Mucosa of descending colon (tissue), 3 donors: ENCODE data around the gene CRYL1. TPM values are rescaled to one million over a fixed set of nuclear protein-coding genes. Genes with fewer than 3 reads are reported as not detected.

ENCODE experiments used
- ATAC-seq: fragments of 200-7000 bp; cut with Tn5 transposase; one replicate; pipeline ENCODE4 v1.9.1; 2020; ENCODE audit warnings: mild to moderate bottlenecking, moderate library complexity
- DNase-seq, 3 donors: peaks; one replicate each; pipeline ENCODE4 v3.0.0-alpha.2; 2020
- H3K36me3 ChIP-seq: fragments of 200-600 bp; one replicate; pipeline ENCODE4 v1.8.0; 2021; ENCODE audit warnings: low read depth, mild to moderate bottlenecking
- H3K4me1 ChIP-seq: fragments of 200-600 bp; one replicate; pipeline ENCODE4 v1.8.0; 2021; ENCODE audit warnings: low read depth, mild to moderate bottlenecking
- H3K4me3 ChIP-seq: fragments of 200-600 bp; one replicate; pipeline ENCODE4 v1.8.0; 2021; ENCODE audit warnings: mild to moderate bottlenecking
- H3K9me3 ChIP-seq: fragments of 200-600 bp; one replicate; pipeline ENCODE4 v1.8.0; 2021; ENCODE audit warnings: mild to moderate bottlenecking
- intact Hi-C, 2 donors: fragments of 100-400 bp; cut with DNase I in 1 of 2; cut with micrococcal nuclease in 1 of 2; formaldehyde crosslinking; loops; one replicate each; pipeline versions ENCODE4 v1.11.0 to v1.11.1; 2022; cut with DNase I, micrococcal nuclease
- total RNA-seq, 3 donors: library from RNA; stranded (reverse); fragmentation: NEBNext Ultra II Directional in 2 of 3; extraction: Animal tissue kit (Norgen Biotek cat#: 25700) in 2 of 3; gene quantifications; one replicate each; pipeline versions ENCODE4 v1.2.1 to v1.2.4, GENCODE V29; 2021 to 2023
- TF ChIP-seq, protein P1 (sequence below): fragments of 200-600 bp; IDR thresholded peaks from one replicate; pipeline ENCODE4 v1.8.0; 2022; ENCODE audit warnings: antibody characterized with exemption, mild to moderate bottlenecking
- donor health status: DM: no; HTN: no; CAD: no; lungs with moderate emphysema.
- donor health status: DM: no; HTN: no; CAD: no.
- donor health status: DM: no; HTN: yes; CAD: no.

The CRYL1 gene
- total RNA-seq, 3 donors from 2014 or later = 49.2 to 141 (median 106) TPM

GRCh38 chr13:20559659-20560356 lies 34.2 kb upstream of the CRYL1 start:
- ATAC-seq = peak; percentile 21

GRCh38 chr13:20558982-20559381 lies 33.3 kb upstream of the CRYL1 start:
- TF ChIP-seq, protein P1, sequence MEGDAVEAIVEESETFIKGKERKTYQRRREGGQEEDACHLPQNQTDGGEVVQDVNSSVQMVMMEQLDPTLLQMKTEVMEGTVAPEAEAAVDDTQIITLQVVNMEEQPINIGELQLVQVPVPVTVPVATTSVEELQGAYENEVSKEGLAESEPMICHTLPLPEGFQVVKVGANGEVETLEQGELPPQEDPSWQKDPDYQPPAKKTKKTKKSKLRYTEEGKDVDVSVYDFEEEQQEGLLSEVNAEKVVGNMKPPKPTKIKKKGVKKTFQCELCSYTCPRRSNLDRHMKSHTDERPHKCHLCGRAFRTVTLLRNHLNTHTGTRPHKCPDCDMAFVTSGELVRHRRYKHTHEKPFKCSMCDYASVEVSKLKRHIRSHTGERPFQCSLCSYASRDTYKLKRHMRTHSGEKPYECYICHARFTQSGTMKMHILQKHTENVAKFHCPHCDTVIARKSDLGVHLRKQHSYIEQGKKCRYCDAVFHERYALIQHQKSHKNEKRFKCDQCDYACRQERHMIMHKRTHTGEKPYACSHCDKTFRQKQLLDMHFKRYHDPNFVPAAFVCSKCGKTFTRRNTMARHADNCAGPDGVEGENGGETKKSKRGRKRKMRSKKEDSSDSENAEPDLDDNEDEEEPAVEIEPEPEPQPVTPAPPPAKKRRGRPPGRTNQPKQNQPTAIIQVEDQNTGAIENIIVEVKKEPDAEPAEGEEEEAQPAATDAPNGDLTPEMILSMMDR = no peak
- Histone ChIP-seq H3K9me3 (no peaks in the 10 kb centered on the region), H3K36me3 (no peaks in the 10 kb centered on the region), H3K4me1 (peaks cover 9% of the 10 kb centered on the region), H3K4me3 (no peak overlapping the region)
- intact Hi-C loops = no loop called here
- DNase-seq (no peak), ATAC-seq (no peak)

More at GRCh38 chr13:20559659-20560356, 34.2 kb upstream of the CRYL1 start:
- Histone ChIP-seq H3K9me3 (no peaks in the 10 kb centered on the region), H3K36me3 (no peaks in the 10 kb centered on the region), H3K4me3 (no peak overlapping the region), H3K4me1 (peaks cover 9% of the 10 kb centered on the region)
- TF ChIP-seq, protein P1 = no peak
- DNase-seq = no peak
- intact Hi-C loops = no loop called here

DNA sequence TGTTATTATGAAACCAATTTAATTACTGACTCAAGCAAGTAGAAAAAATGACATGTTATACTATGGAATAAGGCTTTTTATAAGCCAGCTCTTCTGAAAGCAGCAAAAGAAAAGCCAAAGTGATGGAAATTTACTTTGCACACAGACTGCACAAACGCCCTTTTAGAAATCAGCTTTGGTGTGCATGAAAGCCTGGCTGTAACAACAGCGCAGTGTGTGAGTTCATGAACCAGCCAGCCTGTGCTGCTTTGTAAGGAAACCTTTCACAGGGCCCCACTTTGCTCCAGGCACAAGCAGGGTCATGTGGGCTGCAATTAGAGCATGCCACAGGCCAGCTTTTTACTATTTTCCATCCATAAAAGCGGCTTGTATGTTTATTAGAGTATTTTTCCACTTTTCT lies 27.7 kb upstream of the CRYL1 start:
- TF ChIP-seq, protein P1 = no peak
- intact Hi-C loops = no loop called here
- no peak for DNase-seq
- Histone ChIP-seq H3K36me3 (no peaks in the 10 kb centered on the region), H3K4me1 (no peaks in the 10 kb centered on the region), H3K4me3 (no peak overlapping the region), H3K9me3 (no peaks in the 10 kb centered on the region)
- ATAC-seq = no peak

GRCh38 chr13:20550799-20551198 lies 25.1 kb upstream of the CRYL1 start:
- Histone ChIP-seq H3K4me3 (no peak overlapping the region), H3K4me1 (peaks cover 12% of the 10 kb centered on the region), H3K36me3 (no peaks in the 10 kb centered on the region), H3K9me3 (no peaks in the 10 kb centered on the region)
- intact Hi-C loops = no loop called here
- no peak for ATAC-seq
- DNase-seq = no peak
- TF ChIP-seq, protein P1 = no peak

- intact Hi-C loops = no loop called here
- peaks cover 12% of the 10 kb centered on the region for H3K4me1 ChIP-seq
- DNase-seq = peak in 1 of 3 donors; percentile 85
- H3K9me3 ChIP-seq = no peaks in the 10 kb centered on the region
- TF ChIP-seq, protein P1 = no peak
- ATAC-seq = peak; percentile 86
- no peak overlapping the region for H3K4me3 ChIP-seq
- no peaks in the 10 kb centered on the region for H3K36me3 ChIP-seq
Measured at GRCh38 chr13:20547479-20547908, 21.8 kb upstream of the CRYL1 start.
